ENCODE measurements around the gene MGRN1. TPM values are rescaled to one million over a fixed set of nuclear protein-coding genes. Genes with fewer than 3 reads are reported as not detected.

MGRN1 gene
- total RNA-seq, 1 experiment from 2014 or later, result 22.7 TPM

- no peaks in the 10 kb centered on the region for H3K9me3 ChIP-seq (ENCODE audit: low read length)
- H3K4me2 ChIP-seq (ENCODE audit: low read length), result no peak overlapping the region
- H3K4me1 ChIP-seq (ENCODE audit: insufficient read depth, low read length), result no peaks in the 10 kb centered on the region
- intact Hi-C loops (cut with micrococcal nuclease), result no loop called here
- H4K20me1 ChIP-seq (ENCODE audit: low read length), result no peaks in the 10 kb centered on the region
- H3K27me3 ChIP-seq (ENCODE audit: low read length), result no peaks in the 10 kb centered on the region
- H3F3A ChIP-seq (ENCODE audit: low read length, unreplicated experiment), result no peaks in the 10 kb centered on the region
- H3K9ac ChIP-seq (ENCODE audit: low read length), result no peak overlapping the region
- H3K4me3 ChIP-seq (ENCODE audit: low read length), result no peak overlapping the region
- TF ChIP-seq EZH2 (IDR thresholded peaks at IDR 0.05; ENCODE audit: low read length, unreplicated experiment) (no peak), EZH2phosphoT487 (IDR thresholded peaks at IDR 0.05; ENCODE audit: borderline replicate concordance, low read length) (no peak)
- TF ChIP-seq, protein P1, sequence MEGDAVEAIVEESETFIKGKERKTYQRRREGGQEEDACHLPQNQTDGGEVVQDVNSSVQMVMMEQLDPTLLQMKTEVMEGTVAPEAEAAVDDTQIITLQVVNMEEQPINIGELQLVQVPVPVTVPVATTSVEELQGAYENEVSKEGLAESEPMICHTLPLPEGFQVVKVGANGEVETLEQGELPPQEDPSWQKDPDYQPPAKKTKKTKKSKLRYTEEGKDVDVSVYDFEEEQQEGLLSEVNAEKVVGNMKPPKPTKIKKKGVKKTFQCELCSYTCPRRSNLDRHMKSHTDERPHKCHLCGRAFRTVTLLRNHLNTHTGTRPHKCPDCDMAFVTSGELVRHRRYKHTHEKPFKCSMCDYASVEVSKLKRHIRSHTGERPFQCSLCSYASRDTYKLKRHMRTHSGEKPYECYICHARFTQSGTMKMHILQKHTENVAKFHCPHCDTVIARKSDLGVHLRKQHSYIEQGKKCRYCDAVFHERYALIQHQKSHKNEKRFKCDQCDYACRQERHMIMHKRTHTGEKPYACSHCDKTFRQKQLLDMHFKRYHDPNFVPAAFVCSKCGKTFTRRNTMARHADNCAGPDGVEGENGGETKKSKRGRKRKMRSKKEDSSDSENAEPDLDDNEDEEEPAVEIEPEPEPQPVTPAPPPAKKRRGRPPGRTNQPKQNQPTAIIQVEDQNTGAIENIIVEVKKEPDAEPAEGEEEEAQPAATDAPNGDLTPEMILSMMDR (conservative IDR thresholded peaks at IDR 0.05; ENCODE audit: low read depth, low read length), result no peak
- no peaks in the 10 kb centered on the region for H3K79me2 ChIP-seq (ENCODE audit: low read length)
- ChIA-PET POLR2A (ENCODE audit: unreplicated experiment) (no interaction called here), CTCF (interaction anchor here (0.6 kb wide), 1 partner anchor 1504 kb away, joined by 3 read pairs; no protein-coding TSS in a partner anchor)
- H3K36me3 ChIP-seq (ENCODE audit: low read depth, low read length), result no peaks in the 10 kb centered on the region; the same call in 1 of the 2 replicates
- no peak overlapping the region for H2AFZ ChIP-seq (ENCODE audit: low read length)
- H3K27ac ChIP-seq (ENCODE audit: low read length), result no peak overlapping the region
- no TSS peak for BruUV-seq (replicated peaks)
- H3K9me2 ChIP-seq (replicated peaks; ENCODE audit: low read length), result no peaks in the 10 kb centered on the region
- ATAC-seq, result peak; percentile 35; the same call in 1 of the 2 replicates
- no peak for DNase-seq
Observed at GRCh38 chr16:4654011-4654963, 29.7 kb downstream of the MGRN1 start.

- intact Hi-C loops (cut with micrococcal nuclease), result no loop called here
- no peaks in the 10 kb centered on the region for H3F3A ChIP-seq (ENCODE audit: low read length, unreplicated experiment)
- no TSS peak for BruUV-seq (replicated peaks)
- no peak for DNase-seq
- ATAC-seq, result no peak
- no peaks in the 10 kb centered on the region for H3K4me1 ChIP-seq (ENCODE audit: insufficient read depth, low read length)
- H3K79me2 ChIP-seq (ENCODE audit: low read length), result no peaks in the 10 kb centered on the region
- H3K4me3 ChIP-seq (ENCODE audit: low read length), result no peak overlapping the region
- no peak overlapping the region for H3K27ac ChIP-seq (ENCODE audit: low read length)
- no peaks in the 10 kb centered on the region; the same call in 1 of the 2 replicates for H3K36me3 ChIP-seq (ENCODE audit: low read depth, low read length)
- H3K9me2 ChIP-seq (replicated peaks; ENCODE audit: low read length), result no peaks in the 10 kb centered on the region
- no peak overlapping the region for H3K9ac ChIP-seq (ENCODE audit: low read length)
- no peaks in the 10 kb centered on the region for H4K20me1 ChIP-seq (ENCODE audit: low read length)
- POLR2A ChIA-PET (ENCODE audit: unreplicated experiment), result no interaction called here
- no peak overlapping the region for H3K4me2 ChIP-seq (ENCODE audit: low read length)
- H3K27me3 ChIP-seq (ENCODE audit: low read length), result no peaks in the 10 kb centered on the region
- H2AFZ ChIP-seq (ENCODE audit: low read length), result no peak overlapping the region
- CTCF ChIA-PET, result no interaction called here
- no peaks in the 10 kb centered on the region for H3K9me3 ChIP-seq (ENCODE audit: low read length)
- TF ChIP-seq EZH2phosphoT487 (IDR thresholded peaks at IDR 0.05; ENCODE audit: borderline replicate concordance, low read length) (no peak), EZH2 (IDR thresholded peaks at IDR 0.05; ENCODE audit: low read length, unreplicated experiment) (no peak)
- TF ChIP-seq, protein P1 (conservative IDR thresholded peaks at IDR 0.05; ENCODE audit: low read depth, low read length), result no peak
Observed at GRCh38 chr16:4654964-4655590, 30.5 kb downstream of the MGRN1 start.
